ENCODE measurements around the gene TMEM164. TPM values are rescaled to one million over a fixed set of nuclear protein-coding genes. Genes with fewer than 3 reads are reported as not detected.
A peak's percentile ranks its signal among the peaks of the same experiment; 100 is the strongest.

TMEM164 gene
- total RNA-seq, 1 donor from 2014 or later, result 14.2 TPM

- no peak for DNase-seq (ENCODE audit: low read depth)
- H3K27me3 ChIP-seq (ENCODE audit: control insufficient read depth, insufficient read depth, low read length), result no peaks in the 10 kb centered on the region
- no peak for TF ChIP-seq CTCF (IDR thresholded peaks at IDR 0.05; ENCODE audit: insufficient read depth, low read length, poor library complexity, severe bottlenecking)
- no peak overlapping the region for H3K4me3 ChIP-seq (ENCODE audit: low read depth, low read length)
- H3K36me3 ChIP-seq (ENCODE audit: control insufficient read depth, insufficient read depth, low read length), result no peaks in the 10 kb centered on the region
Measured at GRCh38 chrX:110159865-110160264, 157.0 kb downstream of the TMEM164 start.

GRCh38 chrX:110161361-110161686 is 158.4 kb downstream of the TMEM164 start:
- TF ChIP-seq CTCF (IDR thresholded peaks at IDR 0.05; ENCODE audit: insufficient read depth, low read length, poor library complexity, severe bottlenecking), result no peak

GRCh38 chrX:110162131-110162530 is 159.2 kb downstream of the TMEM164 start:
- Histone ChIP-seq H3K36me3 (ENCODE audit: control insufficient read depth, insufficient read depth, low read length) (no peaks in the 10 kb centered on the region), H3K27me3 (ENCODE audit: control insufficient read depth, insufficient read depth, low read length) (no peaks in the 10 kb centered on the region), H3K4me3 (ENCODE audit: low read depth, low read length) (no peak overlapping the region)
- no peak for TF ChIP-seq CTCF (IDR thresholded peaks at IDR 0.05; ENCODE audit: insufficient read depth, low read length, poor library complexity, severe bottlenecking)
- DNase-seq (ENCODE audit: low read depth), result no peak

More at GRCh38 chrX:110161361-110161686, 158.4 kb downstream of the TMEM164 start:
- Histone ChIP-seq H3K4me3 (ENCODE audit: low read depth, low read length) (no peak overlapping the region), H3K27me3 (ENCODE audit: control insufficient read depth, insufficient read depth, low read length) (no peaks in the 10 kb centered on the region), H3K36me3 (ENCODE audit: control insufficient read depth, insufficient read depth, low read length) (no peaks in the 10 kb centered on the region)
- no peak for DNase-seq (ENCODE audit: low read depth)

- H3K4me3 ChIP-seq (ENCODE audit: low read depth, low read length), result no peak overlapping the region
- no peak for DNase-seq (ENCODE audit: low read depth)
- TF ChIP-seq CTCF (IDR thresholded peaks at IDR 0.05; ENCODE audit: insufficient read depth, low read length, poor library complexity, severe bottlenecking), result no peak
- H3K27me3 ChIP-seq (ENCODE audit: control insufficient read depth, insufficient read depth, low read length), result no peaks in the 10 kb centered on the region
- no peaks in the 10 kb centered on the region for H3K36me3 ChIP-seq (ENCODE audit: control insufficient read depth, insufficient read depth, low read length)
Measured at GRCh38 chrX:110162867-110163266, 160.0 kb downstream of the TMEM164 start.

- DNase-seq (ENCODE audit: low read depth), result no peak
- Histone ChIP-seq H3K4me3 (ENCODE audit: low read depth, low read length) (no peak overlapping the region), H3K27me3 (ENCODE audit: control insufficient read depth, insufficient read depth, low read length) (no peaks in the 10 kb centered on the region), H3K36me3 (ENCODE audit: control insufficient read depth, insufficient read depth, low read length) (no peaks in the 10 kb centered on the region)
- no peak for TF ChIP-seq CTCF (IDR thresholded peaks at IDR 0.05; ENCODE audit: insufficient read depth, low read length, poor library complexity, severe bottlenecking)
Measured at GRCh38 chrX:110163488-110163887, 160.6 kb downstream of the TMEM164 start.

- TF ChIP-seq CTCF (IDR thresholded peaks at IDR 0.05; ENCODE audit: insufficient read depth, low read length, poor library complexity, severe bottlenecking), result peak; percentile 61
- Histone ChIP-seq H3K36me3 (ENCODE audit: control insufficient read depth, insufficient read depth, low read length) (no peaks in the 10 kb centered on the region), H3K4me3 (ENCODE audit: low read depth, low read length) (no peak overlapping the region), H3K27me3 (ENCODE audit: control insufficient read depth, insufficient read depth, low read length) (no peaks in the 10 kb centered on the region)
- DNase-seq (ENCODE audit: low read depth), result no peak
Measured at GRCh38 chrX:110167952-110168451, 165.1 kb downstream of the TMEM164 start.
